ENCODE measurements around the gene BORCS5.

Gene BORCS5

GRCh38 chr12:12474931-12475795 lies 118.3 kb downstream of the BORCS5 start:
- Histone ChIP-seq H2AFZ (ENCODE audit: low read depth) (no peak overlapping the region), H3K27me3 (ENCODE audit: insufficient read depth, low read depth) (no peaks in the 10 kb centered on the region), H3K79me2 (ENCODE audit: insufficient read depth, low read depth) (no peaks in the 10 kb centered on the region), H3K4me2 (no peak overlapping the region), H3K27ac (no peak overlapping the region), H3K9ac (no peak overlapping the region), H3K4me1 (ENCODE audit: low read depth, poor library complexity, severe bottlenecking) (no peaks in the 10 kb centered on the region), H4K20me1 (ENCODE audit: insufficient read depth) (no peaks in the 10 kb centered on the region), H3K4me3 (IDR thresholded peaks at IDR 0.05; ENCODE audit: insufficient read depth, low read depth, low read length) (no peak overlapping the region), H3K36me3 (ENCODE audit: insufficient read depth) (no peaks in the 10 kb centered on the region)
- TF ChIP-seq CTCF (conservative IDR thresholded peaks at IDR 0.05; ENCODE audit: low read depth, low read length) = no peak

- Histone ChIP-seq H3K27ac (no peak overlapping the region), H3K79me2 (ENCODE audit: insufficient read depth, low read depth) (no peaks in the 10 kb centered on the region), H3K27me3 (ENCODE audit: insufficient read depth, low read depth) (no peaks in the 10 kb centered on the region), H3K9ac (no peak overlapping the region), H3K4me2 (no peak overlapping the region), H3K4me1 (ENCODE audit: low read depth, poor library complexity, severe bottlenecking) (no peaks in the 10 kb centered on the region), H3K4me3 (IDR thresholded peaks at IDR 0.05; ENCODE audit: insufficient read depth, low read depth, low read length) (no peak overlapping the region), H2AFZ (ENCODE audit: low read depth) (no peak overlapping the region), H3K36me3 (ENCODE audit: insufficient read depth) (no peaks in the 10 kb centered on the region), H4K20me1 (ENCODE audit: insufficient read depth) (no peaks in the 10 kb centered on the region)
- no peak for TF ChIP-seq CTCF (conservative IDR thresholded peaks at IDR 0.05; ENCODE audit: low read depth, low read length)
These were observed 120.1 kb downstream of the BORCS5 start for GRCh38 chr12:12476857-12477531.

GRCh38 chr12:12477532-12477890 lies 120.6 kb downstream of the BORCS5 start:
- H3K9ac ChIP-seq = no peak overlapping the region
- no peaks in the 10 kb centered on the region for H3K27me3 ChIP-seq (ENCODE audit: insufficient read depth, low read depth)
- H3K4me2 ChIP-seq = no peak overlapping the region
- no peak overlapping the region for H2AFZ ChIP-seq (ENCODE audit: low read depth)
- H4K20me1 ChIP-seq (ENCODE audit: insufficient read depth) = no peaks in the 10 kb centered on the region
- no peak overlapping the region for H3K27ac ChIP-seq
- H3K79me2 ChIP-seq (ENCODE audit: insufficient read depth, low read depth) = no peaks in the 10 kb centered on the region
- no peaks in the 10 kb centered on the region for H3K4me1 ChIP-seq (ENCODE audit: low read depth, poor library complexity, severe bottlenecking)
- no peaks in the 10 kb centered on the region for H3K36me3 ChIP-seq (ENCODE audit: insufficient read depth)
- no peak overlapping the region for H3K4me3 ChIP-seq (IDR thresholded peaks at IDR 0.05; ENCODE audit: insufficient read depth, low read depth, low read length)
- no peak for TF ChIP-seq CTCF (conservative IDR thresholded peaks at IDR 0.05; ENCODE audit: low read depth, low read length)

- H3K36me3 ChIP-seq (ENCODE audit: insufficient read depth) = no peaks in the 10 kb centered on the region
- no peak overlapping the region for H3K4me3 ChIP-seq (IDR thresholded peaks at IDR 0.05; ENCODE audit: insufficient read depth, low read depth, low read length)
- H3K4me1 ChIP-seq (ENCODE audit: low read depth, poor library complexity, severe bottlenecking) = no peaks in the 10 kb centered on the region
- H3K79me2 ChIP-seq (ENCODE audit: insufficient read depth, low read depth) = no peaks in the 10 kb centered on the region
- no peaks in the 10 kb centered on the region for H3K27me3 ChIP-seq (ENCODE audit: insufficient read depth, low read depth)
- no peaks in the 10 kb centered on the region for H4K20me1 ChIP-seq (ENCODE audit: insufficient read depth)
- no peak overlapping the region for H3K9ac ChIP-seq
- H2AFZ ChIP-seq (ENCODE audit: low read depth) = no peak overlapping the region
- H3K4me2 ChIP-seq = no peak overlapping the region
- TF ChIP-seq CTCF (conservative IDR thresholded peaks at IDR 0.05; ENCODE audit: low read depth, low read length) = no peak
- no peak overlapping the region for H3K27ac ChIP-seq
These were observed 123.2 kb downstream of the BORCS5 start for GRCh38 chr12:12480074-12480473.
